PC-3 (cell line): ENCODE data around the gene CD2AP. TPM values are rescaled to one million over a fixed set of nuclear protein-coding genes. Genes with fewer than 3 reads are reported as not detected.

Source experiments
- ATAC-seq: fragments of 200-7000 bp; cut with Tn5 transposase; 2 replicates; pipeline ENCODE4 v1.9.1; 2020; ENCODE audit warnings: mild to moderate bottlenecking, moderate library complexity
- BruUV-seq: library from RNA; stranded (reverse); fragments of 400-500 nt; replicated peaks from 2 replicates; lab custom pipeline; 2021; lab: Mats Ljungman, UMichigan
- CTCF ChIA-PET: fragments of 300-600 bp; sonication (Branson Sonifier 250); formaldehyde crosslinking; loops from one replicate; lab custom pipeline; 2022; ENCODE audit warnings: antibody characterized with exemption; lab: Charles Lee
- POLR2A ChIA-PET: fragments of 300-600 bp; sonication (Branson Sonifier 250); formaldehyde crosslinking; loops from one replicate; lab custom pipeline; 2022; ENCODE audit warnings: antibody characterized with exemption; ENCODE audit not compliant: unreplicated experiment; lab: Charles Lee
- DNase-seq: peaks from one replicate; pipeline ENCODE4 v3.0.0-alpha.2; 2015
- H2AFZ ChIP-seq: fragments of 300-600 bp; sonication (generic); 2 replicates; pipeline ENCODE4 v1.6.0; 2016; ENCODE audit warnings: antibody characterized with exemption, low read length
- H3F3A ChIP-seq: fragments of 300-600 bp; sonication (generic); one replicate; pipeline ENCODE4 v1.6.0; 2017; ENCODE audit warnings: antibody characterized with exemption, low read length, control low read depth, mild to moderate bottlenecking; ENCODE audit not compliant: unreplicated experiment
- H3K27ac ChIP-seq: fragments of 300-600 bp; sonication (generic); 2 replicates; pipeline ENCODE4 v1.5.1; 2016; ENCODE audit warnings: mild to moderate bottlenecking, low read length
- H3K27me3 ChIP-seq: fragments of 300-600 bp; sonication (generic); 2 replicates; pipeline ENCODE4 v1.6.1; 2016; ENCODE audit warnings: low read length, mixed read lengths
- H3K36me3 ChIP-seq: fragments of 300-600 bp; sonication (generic); 2 replicates; pipeline ENCODE4 v1.6.1; 2016; ENCODE audit warnings: low read depth, mixed run types, low read length, mixed read lengths
- H3K4me1 ChIP-seq: fragments of 300-600 bp; sonication (generic); 2 replicates; pipeline ENCODE4 v1.5.1; 2016; ENCODE audit warnings: low read length; ENCODE audit not compliant: insufficient read depth
- H3K4me2 ChIP-seq: fragments of 300-600 bp; sonication (generic); 2 replicates; pipeline ENCODE4 v1.6.0; 2016; ENCODE audit warnings: low read length
- H3K4me3 ChIP-seq: fragments of 300-600 bp; sonication (generic); 2 replicates; pipeline ENCODE4 v1.5.1; 2016; ENCODE audit warnings: mild to moderate bottlenecking, low read length, mixed read lengths
- H3K79me2 ChIP-seq: fragments of 300-600 bp; sonication (generic); 2 replicates; pipeline ENCODE4 v1.6.1; 2017; ENCODE audit warnings: low read length, mixed read lengths
- H3K9ac ChIP-seq: fragments of 300-600 bp; sonication (generic); 2 replicates; pipeline ENCODE4 v1.6.0; 2016; ENCODE audit warnings: mild to moderate bottlenecking, low read length
- H3K9me2 ChIP-seq: fragments of 300-600 bp; sonication (generic); replicated peaks from 2 replicates; pipeline ENCODE4 v1.6.1; 2016; ENCODE audit warnings: mixed run types, low read length, mixed read lengths
- H3K9me3 ChIP-seq: fragments of 300-600 bp; sonication (generic); 2 replicates; pipeline ENCODE4 v1.6.1; 2016; ENCODE audit warnings: low read length, mixed read lengths
- H4K20me1 ChIP-seq: fragments of 300-600 bp; sonication (generic); 2 replicates; pipeline ENCODE4 v1.6.1; 2016; ENCODE audit warnings: low read length, mixed read lengths
- CTCF ChIP-seq: fragments of 300-600 bp; sonication (generic); conservative IDR thresholded peaks from 2 replicates; pipeline ENCODE4 v1.5.1; 2017; ENCODE audit warnings: antibody characterized with exemption, low read depth, mild to moderate bottlenecking, low read length
- EZH2 ChIP-seq: fragments of 300-600 bp; sonication (generic); IDR thresholded peaks from one replicate; pipeline ENCODE4 v1.6.1; 2017; ENCODE audit warnings: antibody characterized with exemption, mild to moderate bottlenecking, low read length; ENCODE audit not compliant: unreplicated experiment
- EZH2phosphoT487 ChIP-seq: fragments of 300-600 bp; sonication (generic); IDR thresholded peaks from 2 replicates; pipeline ENCODE4 v1.6.1; 2018; ENCODE audit warnings: mild to moderate bottlenecking, antibody characterized with exemption, low read length, borderline replicate concordance
- intact Hi-C: fragments of 100-400 bp; cut with micrococcal nuclease; formaldehyde crosslinking; loops from 2 replicates; pipeline ENCODE4 v1.9.0; 2023
- total RNA-seq: library from RNA; depleted of rRNA; stranded (reverse); fragments of >200 nt; gene quantifications from 2 replicates; pipeline ENCODE4 v1.2.3, GENCODE V29; 2014

Gene CD2AP
- total RNA-seq, 1 experiment from 2014 or later = 16.2 TPM

DNA sequence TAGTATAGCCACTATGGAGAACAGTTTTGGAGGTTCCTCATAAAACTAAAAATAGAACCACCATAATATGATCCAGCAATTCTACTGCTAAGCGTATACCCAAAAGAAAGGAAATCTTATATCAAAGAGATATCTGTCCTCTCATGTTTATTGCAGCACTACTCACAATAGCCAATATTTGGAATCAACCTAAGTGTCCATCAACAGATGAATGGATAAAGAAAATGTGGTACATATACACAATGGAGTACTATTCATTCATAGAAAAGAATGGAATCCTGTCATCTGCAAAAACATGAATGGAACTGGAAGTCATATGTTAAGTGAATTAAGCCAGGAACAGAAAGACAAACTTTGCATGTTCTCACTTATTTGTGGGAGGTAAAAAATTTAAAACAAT is 5.7 kb upstream of the CD2AP start:
- H3K27me3 ChIP-seq = no peaks in the 10 kb centered on the region
- no peak overlapping the region for H2AFZ ChIP-seq
- no peaks in the 10 kb centered on the region for H4K20me1 ChIP-seq
- no peak overlapping the region for H3K9ac ChIP-seq
- BruUV-seq = no TSS peak
- H3K4me3 ChIP-seq = no peak overlapping the region
- DNase-seq = no peak
- H3K9me2 ChIP-seq = no peaks in the 10 kb centered on the region
- intact Hi-C loops = no loop called here
- no peak for ATAC-seq
- no peak overlapping the region for H3K4me2 ChIP-seq
- TF ChIP-seq EZH2phosphoT487 (no peak), CTCF (no peak), EZH2 (no peak)
- no peaks in the 10 kb centered on the region for H3K9me3 ChIP-seq
- H3F3A ChIP-seq = no peaks in the 10 kb centered on the region
- no peak overlapping the region for H3K27ac ChIP-seq
- H3K36me3 ChIP-seq = no peaks in the 10 kb centered on the region
- peaks cover 4% of the 10 kb centered on the region; the same call in 1 of the 2 replicates for H3K4me1 ChIP-seq
- no peaks in the 10 kb centered on the region for H3K79me2 ChIP-seq
- CTCF ChIA-PET = no interaction called here
- POLR2A ChIA-PET = no interaction called here

GRCh38 chr6:47473791-47474346 is 3.7 kb upstream of the CD2AP start:
- no peak for TF ChIP-seq CTCF
- TF ChIP-seq EZH2 = no peak
- TF ChIP-seq EZH2phosphoT487 = no peak
- CTCF ChIA-PET = interaction anchor here (0.7 kb wide), 1 partner anchor 52 kb away, joined by 6 read pairs; no protein-coding TSS in a partner anchor
- intact Hi-C loops = no loop called here
- no peaks in the 10 kb centered on the region for H3K27me3 ChIP-seq
- DNase-seq (peak; percentile 23), ATAC-seq (no peak)
- no peak overlapping the region for H3K27ac ChIP-seq
- no TSS peak for BruUV-seq
- no peak overlapping the region for H3K9ac ChIP-seq
- peaks cover 5% of the 10 kb centered on the region; the same call in 1 of the 2 replicates for H4K20me1 ChIP-seq
- H3K4me3 ChIP-seq = no peak overlapping the region
- H3K9me2 ChIP-seq = no peaks in the 10 kb centered on the region
- POLR2A ChIA-PET = interaction anchor here (0.6 kb wide), 1 partner anchor 98 kb away, joined by 5 read pairs; no protein-coding TSS in a partner anchor
- H3K4me2 ChIP-seq = no peak overlapping the region
- no peaks in the 10 kb centered on the region for H3F3A ChIP-seq
- no peaks in the 10 kb centered on the region for H3K9me3 ChIP-seq
- peaks cover 7% of the 10 kb centered on the region; the same call in 1 of the 2 replicates for H3K4me1 ChIP-seq
- H3K36me3 ChIP-seq = no peaks in the 10 kb centered on the region
- peaks cover 10% of the 10 kb centered on the region for H3K79me2 ChIP-seq
- no peak overlapping the region for H2AFZ ChIP-seq

DNA sequence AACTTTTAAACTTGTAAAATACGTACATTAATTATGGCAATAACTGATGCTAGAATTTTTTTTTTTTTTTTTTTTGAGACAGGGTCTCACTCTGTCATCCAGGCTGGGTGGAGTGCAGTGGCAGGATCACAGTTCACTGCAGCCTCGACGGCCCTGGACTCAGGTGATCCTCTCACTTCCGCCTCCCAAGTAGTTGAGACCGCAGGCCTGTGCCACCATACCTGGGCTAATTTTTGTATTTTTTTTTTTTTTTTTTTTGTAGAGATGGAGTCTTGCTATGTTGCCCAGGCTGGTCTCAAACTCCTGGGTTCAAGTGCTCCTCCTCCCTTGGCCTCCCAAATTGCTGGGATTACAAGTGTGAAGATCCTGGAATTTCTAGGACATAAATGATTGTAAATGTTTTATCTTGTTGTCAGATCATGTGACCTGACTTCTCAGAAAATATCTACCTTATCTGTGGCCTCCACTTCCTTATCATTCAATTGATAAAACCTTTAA is 2.2 kb upstream of the CD2AP start:
- intact Hi-C loops = no loop called here
- Histone ChIP-seq H3K9ac (no peak overlapping the region), H3F3A (no peaks in the 10 kb centered on the region), H3K9me2 (no peaks in the 10 kb centered on the region), H2AFZ (no peak overlapping the region), H4K20me1 (peaks cover 20% of the 10 kb centered on the region), H3K4me3 (no peak overlapping the region), H3K4me2 (no peak overlapping the region), H3K27me3 (no peaks in the 10 kb centered on the region), H3K27ac (no peak overlapping the region), H3K9me3 (no peaks in the 10 kb centered on the region), H3K36me3 (no peaks in the 10 kb centered on the region), H3K4me1 (peaks cover 17% of the 10 kb centered on the region), H3K79me2 (peaks cover 25% of the 10 kb centered on the region)
- CTCF ChIA-PET = no interaction called here
- POLR2A ChIA-PET = no interaction called here
- TF ChIP-seq EZH2phosphoT487 (no peak), EZH2 (no peak), CTCF (no peak)
- no peak for DNase-seq
- BruUV-seq = no TSS peak
- no peak for ATAC-seq
